ENCODE measurements around the gene SUCLG1. TPM values are rescaled to one million over a fixed set of nuclear protein-coding genes. Genes with fewer than 3 reads are reported as not detected.

Gene SUCLG1
- total RNA-seq: 62.2 and 73.9 TPM in 2 replicates

DNA sequence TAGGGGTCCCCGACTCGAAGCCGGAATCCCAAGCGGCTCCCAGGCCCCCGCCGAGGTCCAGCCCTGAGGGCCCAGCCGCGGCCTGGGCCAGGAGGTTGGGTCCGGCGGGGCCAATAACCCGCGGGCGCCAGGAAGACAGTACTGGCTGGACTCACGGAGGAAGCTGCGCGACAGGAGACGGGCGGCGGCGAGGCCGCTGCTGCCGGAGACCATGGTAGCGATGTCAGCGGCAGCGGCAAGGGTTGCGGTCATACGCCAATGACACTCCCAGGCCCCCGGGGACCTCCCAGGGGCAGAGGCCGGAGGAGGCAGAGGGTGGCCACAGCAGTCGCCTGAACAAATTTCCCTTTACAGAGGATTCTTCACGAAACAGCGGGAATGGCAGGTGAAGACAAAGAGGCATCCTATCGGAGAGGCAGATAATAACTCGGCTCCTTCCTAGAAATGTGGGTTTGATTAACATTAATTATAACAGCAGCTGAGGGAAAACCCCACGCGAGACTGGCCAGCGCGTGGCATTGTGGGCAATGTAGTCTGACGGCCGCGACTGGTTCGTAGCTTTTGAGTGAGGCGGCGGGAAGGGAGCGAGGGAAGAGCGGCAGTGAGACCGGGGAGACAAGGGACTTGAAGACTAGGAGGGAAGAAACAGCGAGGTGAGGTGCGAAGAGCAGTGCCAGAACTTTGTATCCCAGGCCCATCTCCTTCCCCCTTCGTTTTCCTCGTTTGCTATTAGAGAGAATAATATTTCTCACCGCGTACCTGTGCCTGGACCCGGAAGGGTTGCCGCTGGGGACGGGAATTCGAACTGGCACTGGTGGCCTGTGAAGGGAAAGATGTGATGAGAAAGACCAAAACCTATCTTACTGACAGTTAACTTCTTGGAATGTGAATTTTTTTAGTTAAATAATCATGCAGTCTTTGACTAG lies at the start of gene SUCLG1:
TSS of gene SUCLG1 (minus strand) at position 263 of the 926 bp plus-strand sequence. CDS start at position 252, 11 bp downstream.

Other genes starting within 250 kb of the SUCLG1 start
- under 0.01 and 0.14 TPM in 2 replicates for gene DNAH6, start 57.2 kb upstream of the SUCLG1 start, total RNA-seq